HUDEP-2 (cell line): ENCODE data around the gene SLC35D3.
"Not testable (repeated sequence)": the region's sequence is repeated elsewhere in the genome, so short reads cannot be mapped to it uniquely, and the experiment has no call there.

Experiments
- DNase-seq, 76 experiments: peaks; one replicate each; lab custom pipeline; 2025; ENCODE audit not compliant: unreplicated experiment in 76 of 76; lab: John Stamatoyannopoulos, UW

SLC35D3 gene

DNA sequence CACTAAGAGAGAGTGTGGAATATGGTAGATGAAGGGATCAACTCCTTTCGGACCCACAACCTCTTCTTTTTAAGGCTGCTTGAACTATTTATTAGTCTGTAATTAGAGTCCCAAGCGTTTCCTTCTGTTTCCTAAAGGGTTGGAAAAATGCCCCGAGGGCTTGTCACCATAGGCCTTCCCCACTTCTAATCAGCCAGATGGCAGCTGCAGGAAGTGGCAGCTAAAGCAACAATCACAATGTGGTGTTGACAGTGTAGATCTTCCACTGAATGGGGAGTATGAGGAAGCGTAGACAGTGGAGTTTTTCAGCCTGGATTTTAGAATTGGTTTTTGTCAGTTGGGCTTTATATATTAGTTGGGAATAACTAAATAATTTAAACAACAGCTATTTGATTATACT is 40.6 kb downstream of the SLC35D3 start:
- DNase-seq: peak in 4 of 76 experiments; percentile 14 to 38 (median 26)

DNA sequence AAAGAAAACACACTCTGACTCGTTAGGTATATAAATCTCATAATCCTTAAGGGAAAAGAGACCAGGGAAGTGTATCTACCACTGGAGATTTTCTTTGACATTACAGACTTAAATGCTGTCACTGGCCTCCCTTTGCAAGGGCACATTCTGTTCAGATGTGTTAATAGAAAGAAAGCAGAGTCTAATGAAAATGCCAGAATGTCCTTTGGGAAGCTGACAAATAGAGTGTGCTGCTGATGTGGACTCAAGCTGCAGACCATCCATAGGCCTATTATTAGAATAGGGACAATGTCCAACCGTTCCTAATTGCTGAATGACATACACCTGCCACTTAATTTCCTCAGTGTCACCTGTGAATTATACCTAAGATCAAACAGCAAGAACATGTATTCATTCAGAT is 41.2 kb downstream of the SLC35D3 start:
- DNase-seq: no peak

DNA sequence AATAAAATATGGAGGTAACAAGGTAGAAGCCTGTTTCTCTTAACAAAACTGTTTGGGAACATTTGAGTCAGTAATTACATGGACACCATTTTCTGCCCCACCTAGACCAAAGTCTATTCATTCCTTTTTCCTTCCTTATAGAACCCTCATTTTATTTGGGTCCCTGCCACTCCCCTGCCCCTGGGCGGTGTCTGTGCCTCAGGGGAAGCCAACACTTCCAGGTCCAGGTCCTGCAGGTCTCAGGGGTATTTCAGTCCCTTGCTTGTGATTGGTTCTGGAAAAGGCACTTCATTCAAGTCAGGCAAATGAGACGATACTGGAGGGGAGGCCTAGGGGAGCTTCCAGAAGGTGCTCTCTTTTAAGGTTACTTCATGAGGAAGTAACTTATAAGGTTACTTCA is 42.3 kb downstream of the SLC35D3 start:
- DNase-seq: no peak

DNA sequence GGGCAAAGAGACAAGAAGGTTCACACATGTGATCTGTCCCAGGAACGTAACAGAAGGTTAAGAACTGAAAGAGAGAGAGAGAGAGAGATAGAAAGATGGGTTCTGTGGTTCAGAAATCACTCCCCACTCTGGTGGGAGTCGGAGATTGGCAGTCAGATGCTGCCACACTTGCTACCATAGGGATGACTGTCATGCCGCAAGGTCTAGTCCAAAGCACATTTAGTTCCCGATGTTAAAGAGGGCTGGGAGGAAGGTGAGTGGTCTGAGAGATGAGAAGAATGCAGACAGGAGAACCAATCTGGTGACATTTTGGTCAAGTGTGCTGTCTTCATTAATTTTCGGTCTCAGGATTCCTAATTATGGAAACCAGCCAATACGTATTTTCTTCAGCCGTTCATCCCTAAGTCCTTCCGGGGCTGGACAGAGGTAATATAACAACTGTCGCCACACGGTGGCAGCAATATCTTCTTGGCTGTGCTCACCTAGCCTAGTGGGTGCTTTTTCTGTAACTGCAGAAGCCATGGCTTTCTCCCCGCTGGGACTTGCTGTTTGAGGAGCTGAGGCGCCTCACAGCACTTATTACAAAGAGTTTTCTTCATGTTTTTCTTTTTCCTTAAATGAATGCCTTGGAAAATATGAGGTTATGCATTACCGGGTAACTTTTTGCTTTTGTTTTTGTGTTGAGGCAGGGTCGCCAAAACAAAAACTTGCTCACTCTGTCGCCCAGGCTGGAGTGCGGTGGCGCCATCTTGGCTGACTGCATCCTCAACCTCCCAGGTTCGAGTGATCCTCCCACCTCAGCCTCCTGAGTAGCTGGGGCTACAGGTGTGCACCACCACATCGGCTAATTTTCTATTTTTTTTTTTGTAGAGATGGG is 46.0 kb downstream of the SLC35D3 start:
- peak in 63 of 76 experiments; percentile 10 to 76 (median 47) for DNase-seq

DNA sequence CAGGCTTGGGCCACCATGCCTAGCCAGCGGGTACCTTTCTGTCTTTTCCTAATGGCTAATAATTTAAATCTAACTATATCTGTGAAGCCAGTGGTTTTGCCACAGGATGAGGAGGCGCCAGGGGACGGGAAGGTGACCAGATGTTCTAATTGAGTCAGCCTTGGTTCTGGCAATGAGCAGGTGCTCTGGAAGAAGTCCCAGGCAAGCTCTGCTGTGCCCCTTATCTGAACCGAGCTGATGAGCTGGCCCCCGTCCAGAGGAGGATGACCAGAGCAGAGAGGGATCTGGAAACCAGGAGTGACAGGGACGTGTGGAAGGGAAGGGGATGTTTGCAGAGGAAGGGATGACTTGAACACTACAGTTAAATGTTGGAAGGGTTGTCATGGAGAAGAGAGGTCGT is 46.7 kb downstream of the SLC35D3 start:
- DNase-seq: no peak

DNA sequence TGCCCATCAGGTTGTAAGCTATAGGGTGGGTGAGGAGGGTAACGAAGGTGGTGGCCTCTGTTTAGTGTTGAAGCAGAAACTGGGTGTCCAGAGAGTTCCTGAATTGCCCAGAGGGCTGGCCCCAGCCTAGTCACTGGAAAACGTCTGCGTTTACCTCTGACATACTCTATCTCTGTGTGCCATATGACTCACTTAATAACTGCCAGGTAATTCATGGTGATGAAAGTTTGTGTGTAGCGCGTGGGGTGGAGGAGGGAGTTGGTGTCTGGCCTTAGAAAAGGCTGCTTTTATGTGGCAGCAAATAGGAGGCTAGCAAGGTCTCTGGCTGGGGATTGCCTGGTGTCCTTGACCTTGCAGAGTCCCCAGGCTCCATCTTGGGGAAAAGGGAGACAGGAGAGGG is 47.3 kb downstream of the SLC35D3 start:
- no peak for DNase-seq

DNA sequence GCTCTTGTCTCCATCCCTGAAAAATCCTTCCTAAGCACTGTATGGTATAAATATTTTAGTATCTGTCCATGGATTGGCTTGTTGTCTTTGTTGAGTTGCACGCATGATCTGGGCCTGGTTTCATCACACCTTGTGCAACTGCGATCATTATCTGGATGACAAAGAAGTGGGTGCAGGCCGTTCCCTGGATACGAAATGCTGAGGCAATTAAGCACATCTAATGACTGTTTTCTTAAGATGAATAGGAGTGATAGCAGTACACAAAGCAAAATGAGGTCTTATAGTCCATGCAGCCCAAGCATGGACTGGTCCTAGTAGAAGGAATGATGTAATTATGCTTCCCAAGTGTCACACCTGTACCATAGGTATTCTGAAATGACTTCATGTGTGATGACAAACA is 47.8 kb downstream of the SLC35D3 start:
- DNase-seq: no peak

DNA sequence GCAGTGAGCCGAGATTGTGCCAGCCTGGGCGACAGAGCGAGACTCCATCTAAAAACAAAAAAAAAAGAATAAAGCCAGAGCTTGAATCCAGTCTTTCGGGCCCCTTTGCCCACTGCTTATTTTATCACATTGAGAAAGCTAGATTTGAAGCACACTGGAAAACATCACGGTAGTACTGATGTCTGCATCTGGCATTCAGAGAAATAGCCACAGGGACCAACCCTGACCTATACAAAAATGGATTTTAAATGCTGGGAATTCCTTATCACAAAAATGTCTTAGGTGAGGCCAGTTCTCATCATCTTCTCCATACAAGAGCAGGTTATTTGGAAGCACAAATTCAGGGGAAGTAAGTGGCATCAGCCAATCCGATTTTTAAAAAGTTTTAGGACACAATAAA is 49.5 kb downstream of the SLC35D3 start:
- DNase-seq: no peak

DNA sequence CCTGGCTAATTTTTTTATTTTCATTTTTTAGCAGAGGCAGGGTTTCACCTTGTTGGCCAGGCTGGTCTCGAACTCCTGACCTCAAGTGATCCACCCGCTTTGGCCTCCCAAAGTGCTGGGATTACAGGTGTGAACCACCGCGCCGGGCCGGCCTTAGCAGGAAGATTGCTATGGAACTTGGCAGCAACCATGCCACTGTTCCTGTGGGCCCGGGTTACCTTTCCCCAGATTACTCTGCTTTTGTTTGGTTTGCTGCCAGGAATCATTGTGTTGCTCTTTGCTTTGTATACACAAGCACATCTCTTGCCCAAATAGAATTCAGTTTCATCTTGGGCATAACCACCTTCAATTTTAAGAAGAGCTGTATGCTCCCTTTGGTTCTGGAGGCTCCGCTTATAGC is 51.7 kb downstream of the SLC35D3 start:
- DNase-seq: not testable (repeated sequence)
